HepG2 (cell line): ENCODE results near the gene ADGRB3. TPM values are rescaled to one million over a fixed set of nuclear protein-coding genes. Genes with fewer than 3 reads are reported as not detected.

Experiments used
- HOXA5 ChIP-seq: sonication (generic); formaldehyde crosslinking; IDR thresholded peaks from 2 replicates; pipeline ENCODE4 v1.4.0; 2020; ENCODE audit warnings: missing genetic modification reagents
- NBN ChIP-seq: fragments of 450-650 bp; conservative IDR thresholded peaks from 2 replicates; pipeline ENCODE4 v1.6.1; 2017
- TGIF2 ChIP-seq: IDR thresholded peaks from 2 replicates; pipeline ENCODE4 v1.6.1; 2016; ENCODE audit warnings: control low read depth, missing compliant biosample characterization
- ZNF318 ChIP-seq: sonication (generic); formaldehyde crosslinking; IDR thresholded peaks from 2 replicates; pipeline ENCODE4 v1.4.0; 2020; ENCODE audit warnings: mild to moderate bottlenecking, missing genetic modification reagents
- polyA plus RNA-seq, 8 experiments: library from polyadenylated mRNA; depleted of rRNA in 3 of 8; stranded (reverse) in 7 of 8; unstranded in 1 of 8; fragments of >200 nt; fragmentation: Illumina TruSeq in 4 of 8; extraction: Trizol in 4 of 8; gene quantifications; 2 replicates each; pipeline versions ENCODE4 v1.2.1 to v1.2.3, GENCODE V29; 2011 to 2016; ENCODE audit warnings: low read depth in 4 of 8, missing spikeins in 1 of 8, mixed read lengths in 1 of 8; ENCODE audit not compliant: insufficient read depth in 1 of 8
- total RNA-seq, 5 experiments: library from RNA; depleted of rRNA; stranded (reverse); fragments of >200 nt; fragmentation: Illumina TruSeq; extraction: Trizol; gene quantifications; 2 replicates each; pipeline ENCODE4 v1.2.3, GENCODE V29; 2016; ENCODE audit warnings: low read depth in 1 of 5
- TF ChIP-seq, protein P1 (sequence below): sonication (generic); formaldehyde crosslinking; IDR thresholded peaks from 2 replicates; pipeline ENCODE4 v1.4.0; 2020; ENCODE audit warnings: mild to moderate bottlenecking, low read depth, missing genetic modification reagents
- TF ChIP-seq, protein P2 (sequence below): sonication (generic); formaldehyde crosslinking; conservative IDR thresholded peaks from 2 replicates; pipeline ENCODE4 v1.8.0; 2022; ENCODE audit warnings: low read depth, missing genetic modification reagents

ADGRB3 gene
- total and polyA plus RNA-seq, 2 of the 13 experiments (the other 11 are each of a cell fraction or from before 2014, with no cell fraction given) = not detected

GRCh38 chr6:69362209-69362608 is 727.1 kb downstream of the ADGRB3 start (continued):
- TF ChIP-seq ZNF318 (CRISPR knock-in tag) = no peak
- TF ChIP-seq TGIF2 = no peak
- TF ChIP-seq, protein P1, sequence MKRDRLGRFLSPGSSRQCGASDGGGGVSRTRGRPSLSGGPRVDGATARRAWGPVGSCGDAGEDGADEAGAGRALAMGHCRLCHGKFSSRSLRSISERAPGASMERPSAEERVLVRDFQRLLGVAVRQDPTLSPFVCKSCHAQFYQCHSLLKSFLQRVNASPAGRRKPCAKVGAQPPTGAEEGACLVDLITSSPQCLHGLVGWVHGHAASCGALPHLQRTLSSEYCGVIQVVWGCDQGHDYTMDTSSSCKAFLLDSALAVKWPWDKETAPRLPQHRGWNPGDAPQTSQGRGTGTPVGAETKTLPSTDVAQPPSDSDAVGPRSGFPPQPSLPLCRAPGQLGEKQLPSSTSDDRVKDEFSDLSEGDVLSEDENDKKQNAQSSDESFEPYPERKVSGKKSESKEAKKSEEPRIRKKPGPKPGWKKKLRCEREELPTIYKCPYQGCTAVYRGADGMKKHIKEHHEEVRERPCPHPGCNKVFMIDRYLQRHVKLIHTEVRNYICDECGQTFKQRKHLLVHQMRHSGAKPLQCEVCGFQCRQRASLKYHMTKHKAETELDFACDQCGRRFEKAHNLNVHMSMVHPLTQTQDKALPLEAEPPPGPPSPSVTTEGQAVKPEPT = no peak
- TF ChIP-seq, protein P2, sequence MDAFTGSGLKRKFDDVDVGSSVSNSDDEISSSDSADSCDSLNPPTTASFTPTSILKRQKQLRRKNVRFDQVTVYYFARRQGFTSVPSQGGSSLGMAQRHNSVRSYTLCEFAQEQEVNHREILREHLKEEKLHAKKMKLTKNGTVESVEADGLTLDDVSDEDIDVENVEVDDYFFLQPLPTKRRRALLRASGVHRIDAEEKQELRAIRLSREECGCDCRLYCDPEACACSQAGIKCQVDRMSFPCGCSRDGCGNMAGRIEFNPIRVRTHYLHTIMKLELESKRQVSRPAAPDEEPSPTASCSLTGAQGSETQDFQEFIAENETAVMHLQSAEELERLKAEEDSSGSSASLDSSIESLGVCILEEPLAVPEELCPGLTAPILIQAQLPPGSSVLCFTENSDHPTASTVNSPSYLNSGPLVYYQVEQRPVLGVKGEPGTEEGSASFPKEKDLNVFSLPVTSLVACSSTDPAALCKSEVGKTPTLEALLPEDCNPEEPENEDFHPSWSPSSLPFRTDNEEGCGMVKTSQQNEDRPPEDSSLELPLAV = no peak
- no peak for TF ChIP-seq NBN
- TF ChIP-seq HOXA5 = no peak
